ENCODE results near the gene MMP23B. TPM values are rescaled to one million over a fixed set of nuclear protein-coding genes. Genes with fewer than 3 reads are reported as not detected.
"Not testable (repeated sequence)": the region's sequence is repeated elsewhere in the genome, so short reads cannot be mapped to it uniquely, and the experiment has no call there.

MMP23B gene
- total RNA-seq = 0.82 and 2.5 TPM in 2 replicates

DNA sequence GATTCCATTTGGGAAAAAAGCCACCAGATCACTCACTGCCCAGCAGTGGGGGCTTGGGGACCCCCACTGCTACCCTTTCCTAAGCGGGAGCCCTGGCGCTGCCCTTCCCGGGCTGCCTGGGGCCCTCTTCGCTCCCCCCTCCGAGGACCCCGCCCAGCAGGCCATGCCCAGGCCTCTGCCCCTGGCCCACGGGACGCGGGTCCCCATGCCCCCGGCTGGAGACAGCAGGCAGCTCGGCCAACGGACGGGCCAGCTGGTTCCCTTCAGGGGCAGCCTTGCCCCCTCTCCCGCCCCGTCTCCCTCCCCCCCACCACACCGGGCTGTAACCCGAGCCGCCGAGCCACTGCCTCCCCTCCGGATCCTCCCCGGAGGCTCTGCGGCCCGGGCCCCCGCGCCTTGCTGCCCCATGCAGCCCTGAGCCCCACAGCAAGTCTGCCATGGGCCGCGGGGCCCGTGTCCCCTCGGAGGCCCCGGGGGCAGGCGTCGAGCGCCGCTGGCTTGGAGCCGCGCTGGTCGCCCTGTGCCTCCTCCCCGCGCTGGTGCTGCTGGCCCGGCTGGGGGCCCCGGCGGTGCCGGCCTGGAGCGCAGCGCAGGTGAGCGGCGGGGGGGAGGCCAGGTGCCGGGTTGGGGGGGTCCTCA is at the start of gene MMP23B:
MMP23B (plus strand) TSS at position 392 of the 639 bp plus-strand sequence; CDS start at position 438, 46 bp downstream.
- intact Hi-C loops (cut with micrococcal nuclease) = loop anchor here (2.0 kb wide), 1 partner anchor 17 kb away; the partner anchor contains the start of gene MIB2

- intact Hi-C loops (cut with micrococcal nuclease) = no loop called here
These were observed 49.2 kb upstream of the MMP23B start for GRCh38 chr1:1582585-1583346.

DNA sequence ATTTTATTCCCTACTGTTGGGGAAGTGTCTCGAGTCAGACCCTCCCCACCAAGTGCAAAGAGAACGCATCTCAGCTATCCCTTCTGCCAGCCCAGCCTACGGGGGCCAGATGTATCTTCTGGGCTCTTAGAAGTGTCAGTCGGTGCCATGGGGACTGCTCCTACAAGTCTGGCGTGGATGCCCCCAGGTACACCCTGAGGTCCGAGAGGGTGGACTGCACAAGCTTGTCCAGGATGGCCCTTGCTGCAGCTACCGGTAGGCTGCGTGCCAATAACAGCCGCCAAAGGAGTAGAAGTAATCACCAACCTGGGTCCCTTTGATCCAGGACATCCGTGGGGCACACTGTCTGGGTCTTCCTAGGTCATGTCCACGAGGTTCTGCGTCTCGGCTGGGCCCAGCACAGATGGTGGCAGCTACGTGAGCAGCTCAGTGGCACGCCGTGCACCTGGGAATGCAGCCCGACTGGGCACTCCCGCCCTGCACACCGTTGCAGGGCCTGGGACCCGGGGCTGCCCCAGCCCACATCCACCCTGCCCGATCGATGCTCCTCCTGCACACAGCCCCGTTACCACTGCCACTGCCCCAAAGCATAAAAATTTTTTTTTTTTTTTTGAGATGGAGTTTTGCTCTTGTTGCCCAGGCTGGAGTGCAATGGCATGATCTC is 48.5 kb upstream of the MMP23B start:
- intact Hi-C loops (cut with micrococcal nuclease) = no loop called here

- intact Hi-C loops (cut with micrococcal nuclease) = no loop called here
These were observed 40.5 kb upstream of the MMP23B start for GRCh38 chr1:1591452-1591851.

- intact Hi-C loops (cut with micrococcal nuclease) = no loop called here
These were observed 38.0 kb upstream of the MMP23B start for GRCh38 chr1:1593834-1594601.

GRCh38 chr1:1594602-1595260 is 37.2 kb upstream of the MMP23B start:
- intact Hi-C loops (cut with micrococcal nuclease) = no loop called here

- intact Hi-C loops (cut with micrococcal nuclease) = not testable (repeated sequence)
These were observed 36.6 kb upstream of the MMP23B start for GRCh38 chr1:1595341-1595740.

- intact Hi-C loops (cut with micrococcal nuclease) = no loop called here
These were observed 35.3 kb upstream of the MMP23B start for GRCh38 chr1:1596493-1597274.

DNA sequence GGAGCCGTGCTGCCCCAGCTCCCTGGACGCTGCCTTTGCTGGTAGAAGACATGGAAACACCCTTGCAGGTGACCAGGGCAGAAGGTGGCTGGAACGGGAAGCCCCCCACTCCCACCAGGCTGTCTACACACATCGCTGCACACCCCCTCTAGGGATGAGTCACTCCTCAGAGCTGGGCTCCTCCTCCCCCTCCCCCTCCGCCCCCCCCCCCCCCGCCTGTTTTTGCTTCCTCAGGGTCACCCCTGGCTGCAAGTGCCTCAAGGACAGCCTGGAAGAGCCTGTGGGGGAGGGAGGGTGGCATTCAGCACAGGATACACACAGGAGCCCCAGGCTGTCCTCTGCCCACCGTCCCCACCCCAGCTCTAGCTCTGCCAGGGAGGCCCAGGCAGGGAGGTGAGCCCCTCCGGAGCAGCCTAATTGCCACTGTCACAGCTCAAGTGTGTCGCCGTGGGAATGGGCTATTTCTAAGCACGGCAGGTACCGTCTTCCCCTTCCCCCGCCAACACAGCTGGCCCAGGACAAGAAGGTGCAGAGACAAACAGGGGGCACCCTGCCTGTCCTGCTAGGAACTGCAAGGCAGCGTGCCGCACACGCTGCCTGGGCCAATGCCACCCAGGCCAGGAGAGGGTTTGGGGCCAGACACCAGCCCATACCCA is 34.6 kb upstream of the MMP23B start:
- intact Hi-C loops (cut with micrococcal nuclease) = no loop called here

DNA sequence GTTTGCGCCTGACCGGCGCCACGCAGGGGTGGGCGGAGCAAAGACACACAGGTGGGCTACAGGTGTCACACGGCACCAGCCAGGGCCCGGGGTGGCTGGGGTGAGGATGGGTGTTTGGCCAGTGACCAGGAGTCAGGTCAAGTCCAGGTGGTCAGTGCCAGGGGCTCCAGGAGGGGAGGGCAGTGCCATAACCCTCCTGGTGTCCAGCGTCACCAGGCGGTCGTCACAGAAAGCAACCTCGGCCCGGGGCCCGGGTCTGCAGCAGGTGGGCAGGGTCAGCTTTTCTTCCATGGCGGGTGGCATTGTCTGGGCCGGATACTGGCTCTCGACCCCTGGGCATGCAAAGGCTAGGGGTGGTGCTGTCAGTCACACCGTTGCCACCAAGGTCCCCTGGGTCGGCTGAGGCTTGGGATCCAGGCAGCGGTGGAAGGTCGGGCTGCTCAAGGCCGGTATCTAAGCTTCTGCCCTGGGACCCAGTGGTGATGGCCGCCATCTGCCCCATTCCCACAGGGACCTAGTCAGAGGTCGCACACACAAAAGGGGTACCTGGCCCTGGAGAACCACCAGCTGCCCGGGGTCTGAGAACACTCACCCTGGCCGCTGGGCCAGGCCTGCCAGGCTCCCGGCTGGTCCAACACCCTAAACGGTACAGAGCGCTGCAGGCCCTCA is 33.8 kb upstream of the MMP23B start:
- intact Hi-C loops (cut with micrococcal nuclease) = no loop called here

DNA sequence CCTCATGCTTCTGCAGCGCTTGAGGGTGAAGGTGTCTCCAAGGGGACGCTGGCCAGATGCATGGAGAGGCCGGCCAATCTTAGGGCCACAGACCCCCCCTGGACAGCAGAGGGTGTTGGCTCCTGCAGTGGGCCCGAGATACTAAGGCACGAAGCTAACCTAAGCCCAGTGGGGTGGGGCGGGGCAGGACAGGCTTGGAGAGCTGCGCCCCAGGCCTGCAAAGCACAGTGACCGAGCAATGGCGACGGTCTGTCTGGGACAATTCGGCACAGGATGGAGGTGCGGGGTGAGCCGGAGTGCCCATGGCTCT is 33.3 kb upstream of the MMP23B start:
- intact Hi-C loops (cut with micrococcal nuclease) = no loop called here

GRCh38 chr1:1599030-1599934 is 32.7 kb upstream of the MMP23B start:
- intact Hi-C loops (cut with micrococcal nuclease) = no loop called here

- intact Hi-C loops (cut with micrococcal nuclease) = no loop called here
These were observed 31.8 kb upstream of the MMP23B start, which contains the start of gene FNDC10 for GRCh38 chr1:1599935-1600860. FNDC10 (minus strand) TSS chr1:1600135; CDS start chr1:1600015, 120 bp downstream.

DNA sequence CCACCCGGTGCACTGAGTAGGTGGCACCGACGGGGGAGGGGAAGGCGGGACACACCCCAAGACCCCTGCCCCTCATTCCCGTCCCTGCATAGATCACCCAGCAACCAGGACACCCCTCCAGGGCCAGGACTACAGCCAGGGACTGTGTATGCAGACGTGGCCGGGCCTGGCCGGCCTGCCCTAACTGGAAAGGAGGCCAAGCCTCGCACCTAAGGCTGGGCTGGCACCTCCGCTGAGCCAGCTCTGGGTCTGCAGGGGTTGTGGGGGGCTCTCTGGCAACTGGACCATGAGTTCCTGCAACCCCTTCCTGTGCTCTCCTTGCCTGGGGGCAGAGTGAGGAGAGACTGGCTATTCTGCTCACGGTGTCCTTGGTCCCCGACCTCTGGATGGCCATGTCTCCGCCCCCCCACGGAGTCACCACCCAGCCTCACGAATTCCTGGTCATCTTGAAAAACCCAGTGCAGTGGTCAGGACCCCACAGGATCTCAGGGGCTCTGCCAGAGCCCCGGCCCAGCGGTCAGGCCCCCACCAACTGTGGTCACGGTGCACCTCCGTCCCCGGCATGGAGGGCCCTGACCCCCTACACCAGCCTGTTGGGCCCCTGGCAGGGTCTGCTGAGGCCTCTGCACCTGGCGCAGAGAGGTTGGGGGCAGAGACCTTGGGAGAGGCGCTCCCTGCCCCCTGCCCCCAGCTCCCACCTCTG is 31.0 kb upstream of the MMP23B start:
- intact Hi-C loops (cut with micrococcal nuclease) = no loop called here

- intact Hi-C loops (cut with micrococcal nuclease) = no loop called here
These were observed 30.2 kb upstream of the MMP23B start for GRCh38 chr1:1601564-1602303.

Data from T-helper 2 cell treated with Interferon-gamma antibody and Interleukin-4, amounts not matched to agents 100 ng/mL and 5 ng/mL, for 36 hours (primary cell).